HCT116 (cell line): ENCODE data around the gene MALRD1. TPM values are rescaled to one million over a fixed set of nuclear protein-coding genes. Genes with fewer than 3 reads are reported as not detected.

Experiments
- ATAC-seq: fragments of 200-7000 bp; cut with Tn5 transposase; 2 replicates; pipeline ENCODE4 v1.9.1; 2020; ENCODE audit warnings: mild to moderate bottlenecking, moderate library complexity
- BruUV-seq: library from RNA; stranded (reverse); fragments of 400-500 nt; replicated peaks from 2 replicates; lab custom pipeline; 2021; lab: Mats Ljungman, UMichigan
- CTCF ChIA-PET: fragments of 300-600 bp; sonication (Branson Sonifier 250); formaldehyde crosslinking; loops from one replicate; lab custom pipeline; 2021; ENCODE audit warnings: antibody characterized with exemption; lab: Charles Lee
- POLR2A ChIA-PET: fragments of 300-600, 350-600 bp; sonication (Branson Sonifier 250); formaldehyde crosslinking; loops from one replicate; lab custom pipeline; 2021; ENCODE audit warnings: antibody characterized with exemption; lab: Charles Lee
- RAD21 ChIA-PET, 2 experiments: fragments of 300-600 bp; sonication (Branson Sonifier 250); formaldehyde crosslinking; loops; one replicate each; lab custom pipeline; 2023; ENCODE audit warnings: low total read pairs in 2 of 2; ENCODE audit not compliant: uncharacterized antibody in 2 of 2, unreplicated experiment in 2 of 2, low non-redundant PET in 1 of 2; lab: Charles Lee
- DNase-seq: peaks from one replicate; pipeline ENCODE4 v3.0.0-alpha.2; 2010; ENCODE audit warnings: low read depth, low spot score
- H2AFZ ChIP-seq: fragments of 200-600 bp; shearing (Covaris generic), sonication (generic); 2 replicates; pipeline ENCODE4 v1.6.1; 2017; ENCODE audit warnings: low read depth, mixed run types, mixed read lengths, antibody characterized with exemption, low read length; ENCODE audit not compliant: poor library complexity, severe bottlenecking
- H3K27ac ChIP-seq: 2 replicates; pipeline ENCODE4 v1.5.1; 2012; ENCODE audit warnings: low read depth, low read length
- H3K27me3 ChIP-seq: fragments of 200-600 bp; sonication (generic); 2 replicates; pipeline ENCODE4 v1.6.1; 2016; ENCODE audit warnings: mixed run types, low read length, mixed read lengths; ENCODE audit not compliant: insufficient read depth
- H3K36me3 ChIP-seq, 2 experiments: fragments of 200-500 bp in 1 of 2; fragments of 200-600 bp in 1 of 2; sonication (Bioruptor generic) in 1 of 2; sonication (generic) in 1 of 2; 2 replicates each; pipeline versions ENCODE4 v1.5.1 to v1.6.1; 2014 to 2016; ENCODE audit warnings: low read length in 2 of 2, inconsistent platforms in 1 of 2, mixed read lengths in 1 of 2, mixed run types in 1 of 2; ENCODE audit not compliant: insufficient read depth in 2 of 2, control insufficient read depth in 1 of 2
- H3K4me1 ChIP-seq, 2 experiments: fragments of 200-600 bp in 1 of 2; sonication (generic) in 1 of 2; 2 replicates each; pipeline versions ENCODE4 v1.5.1 to v1.6.1; 2012 to 2017; ENCODE audit warnings: low read length in 2 of 2, inconsistent platforms in 1 of 2, mild to moderate bottlenecking in 1 of 2, mixed read lengths in 1 of 2, mixed run types in 1 of 2, moderate library complexity in 1 of 2; ENCODE audit not compliant: insufficient read depth in 2 of 2, control insufficient read depth in 1 of 2
- H3K4me2 ChIP-seq: fragments of 200-600 bp; sonication (generic); 2 replicates; pipeline ENCODE4 v1.6.1; 2017; ENCODE audit warnings: mixed run types, low read length, mixed read lengths
- H3K4me3 ChIP-seq, 2 experiments: fragments of 200-600 bp in 1 of 2; sonication (generic) in 1 of 2; replicated peaks in 1 of 2; 2 replicates each; pipeline ENCODE4 v1.5.1; 2011 to 2016; ENCODE audit warnings: low read length in 2 of 2, control low read depth in 1 of 2, low read depth in 1 of 2, mild to moderate bottlenecking in 1 of 2, mixed read lengths in 1 of 2, mixed run types in 1 of 2
- H3K79me2 ChIP-seq: fragments of 200-600 bp; sonication (generic); 2 replicates; pipeline ENCODE4 v1.6.1; 2017; ENCODE audit warnings: mild to moderate bottlenecking, mixed run types, low read length, moderate library complexity, mixed read lengths; ENCODE audit not compliant: insufficient read depth
- H3K9ac ChIP-seq: fragments of 200-600 bp; sonication (generic); 2 replicates; pipeline ENCODE4 v1.6.1; 2016; ENCODE audit warnings: low read length, mixed read lengths
- H3K9me2 ChIP-seq: fragments of 200-600 bp; sonication (generic), shearing (Covaris generic); 2 replicates; pipeline ENCODE4 v1.6.1; 2017; ENCODE audit warnings: mixed run types, mild to moderate bottlenecking, moderate library complexity; ENCODE audit not compliant: insufficient read depth
- H3K9me3 ChIP-seq, 2 experiments: fragments of 200-500 bp in 1 of 2; fragments of 200-600 bp in 1 of 2; sonication (Bioruptor generic) in 1 of 2; sonication (generic) in 1 of 2; 2 replicates each; pipeline ENCODE4 v1.6.1; 2014 to 2017; ENCODE audit warnings: low read length in 2 of 2, mixed read lengths in 2 of 2, inconsistent platforms in 1 of 2, low read depth in 1 of 2, mild to moderate bottlenecking in 1 of 2, mixed run types in 1 of 2, moderate library complexity in 1 of 2; ENCODE audit not compliant: control insufficient read depth in 1 of 2, insufficient read depth in 1 of 2
- H4K20me1 ChIP-seq: fragments of 200-600 bp; sonication (generic), shearing (Covaris generic); 2 replicates; pipeline ENCODE4 v1.6.1; 2017; ENCODE audit warnings: mixed run types, mild to moderate bottlenecking, moderate library complexity; ENCODE audit not compliant: insufficient read depth
- ATF3 ChIP-seq: IDR thresholded peaks from 2 replicates; pipeline ENCODE4 v1.6.1; 2012
- CEBPB ChIP-seq: IDR thresholded peaks from 2 replicates; pipeline ENCODE4 v1.6.1; 2012; ENCODE audit warnings: low read depth
- CTCF ChIP-seq, 3 experiments: fragments of 200-600 bp in 1 of 3; sonication (generic) in 1 of 3; IDR thresholded peaks in 2 of 3; conservative IDR thresholded peaks in 1 of 3; 2 replicates each; pipeline ENCODE4 v1.5.1; 2012 to 2017; ENCODE audit warnings: low read depth in 2 of 3, low read length in 2 of 3, antibody characterized with exemption in 1 of 3, borderline replicate concordance in 1 of 3, control low read depth in 1 of 3, mild to moderate bottlenecking in 1 of 3, mixed read lengths in 1 of 3, mixed run types in 1 of 3, moderate library complexity in 1 of 3; ENCODE audit not compliant: insufficient read depth in 1 of 3
- EGR1 ChIP-seq: IDR thresholded peaks from 2 replicates; pipeline ENCODE4 v1.6.1; 2012; ENCODE audit warnings: low read depth
- EZH2 ChIP-seq: fragments of 200-600 bp; sonication (generic); IDR thresholded peaks from 2 replicates; pipeline ENCODE4 v1.6.1; 2017; ENCODE audit warnings: antibody characterized with exemption, mixed run types
- JUND ChIP-seq: IDR thresholded peaks from 2 replicates; pipeline ENCODE4 v1.6.1; 2012
- POLR2AphosphoS5 ChIP-seq: IDR thresholded peaks from 2 replicates; pipeline ENCODE4 v1.6.1; 2011; ENCODE audit warnings: mild to moderate bottlenecking, low read depth, low read length, moderate library complexity
- REST ChIP-seq: IDR thresholded peaks from 2 replicates; pipeline ENCODE4 v1.6.1; 2012; ENCODE audit warnings: low read depth
- SIN3A ChIP-seq: IDR thresholded peaks from 2 replicates; pipeline ENCODE4 v1.6.1; 2012; ENCODE audit warnings: low read depth
- SRF ChIP-seq: IDR thresholded peaks from 2 replicates; pipeline ENCODE4 v1.6.1; 2012; ENCODE audit warnings: low read depth
- TCF7L2 ChIP-seq: IDR thresholded peaks from 2 replicates; pipeline ENCODE4 v1.7.0; 2011; ENCODE audit warnings: borderline replicate concordance, inconsistent platforms; ENCODE audit not compliant: insufficient read depth, insufficient read length; ENCODE audit errors: extremely low read depth
- intact Hi-C: fragments of 100-400 bp; cut with micrococcal nuclease; formaldehyde crosslinking; loops from 2 replicates; pipeline ENCODE4 v1.10.0; 2022
- total RNA-seq: library from RNA; stranded (reverse); gene quantifications from one replicate; pipeline ENCODE4 v1.2.1, GENCODE V29; 2021; ENCODE audit not compliant: unreplicated experiment

MALRD1 gene
- total RNA-seq, 1 experiment from 2014 or later: not detected

DNA sequence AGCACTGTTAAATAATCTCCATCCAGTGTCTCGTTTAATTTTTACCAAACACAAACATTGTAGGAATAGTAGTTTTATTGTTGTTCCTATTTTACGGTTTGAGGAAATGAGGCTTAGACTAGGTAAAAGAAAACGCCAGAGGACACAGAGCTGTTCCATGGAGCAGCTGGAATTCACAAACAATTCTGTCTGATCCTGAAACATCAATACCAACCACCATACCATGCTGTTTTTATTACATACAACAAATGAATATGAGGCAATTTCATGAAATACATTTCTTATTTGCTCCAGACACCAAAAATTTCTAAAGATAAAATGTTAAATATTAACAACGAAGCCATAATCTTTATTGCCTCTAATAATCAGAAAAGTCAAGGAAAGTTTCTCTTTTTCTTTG is 9.4 kb downstream of the MALRD1 start:
- ATAC-seq (no peak), DNase-seq (no peak)
- ChIA-PET RAD21 (no interaction called here), POLR2A (no interaction called here), CTCF (no interaction called here)
- Histone ChIP-seq H3K27ac (no peak overlapping the region), H3K79me2 (no peaks in the 10 kb centered on the region), H2AFZ (no peak overlapping the region), H3K4me3 (no peak overlapping the region), H4K20me1 (no peaks in the 10 kb centered on the region; the same call in 1 of the 2 replicates), H3K9me3 (peaks cover 4 to 17% of the 10 kb centered on the region in 2 experiments; a peak in 2 of 4 replicates), H3K9me2 (no peaks in the 10 kb centered on the region), H3K4me2 (no peak overlapping the region), H3K9ac (no peak overlapping the region), H3K36me3 (no peaks in the 10 kb centered on the region), H3K27me3 (no peaks in the 10 kb centered on the region), H3K4me1 (no peaks in the 10 kb centered on the region)
- no TSS peak for BruUV-seq
- no peak for TF ChIP-seq JUND
- TF ChIP-seq REST: no peak
- no peak for TF ChIP-seq CTCF (IDR thresholded peaks at IDR 0.05 in 2 of 3, conservative IDR thresholded peaks at IDR 0.05 in 1 of 3; ENCODE audit: borderline replicate concordance in 1 of 3, insufficient read depth in 1 of 3, low read depth in 2 of 3, low read length in 2 of 3)
- TF ChIP-seq EZH2: no peak
- no peak for TF ChIP-seq SIN3A
- TF ChIP-seq TCF7L2: no peak
- TF ChIP-seq CEBPB: no peak
- no peak for TF ChIP-seq EGR1
- no peak for TF ChIP-seq ATF3
- no peak for TF ChIP-seq POLR2AphosphoS5
- no peak for TF ChIP-seq SRF
- intact Hi-C loops: no loop called here
